Gastrocnemius medialis (tissue), 4 donors: Measurements from ENCODE around the gene VSTM2B.

Source experiments
- POLR2A ChIP-seq, 2 donors: fragments of 450-650 bp; IDR thresholded peaks; one replicate each; pipeline ENCODE4 v1.6.1; 2017; ENCODE audit warnings: antibody characterized with exemption in 2 of 2, mild to moderate bottlenecking in 2 of 2, moderate library complexity in 2 of 2
- TF ChIP-seq, protein P1 (sequence below), 5 experiments: fragments of 450-650 bp in 3 of 5; fragments of 200-600 bp in 2 of 5; sonication (generic) in 2 of 5; IDR thresholded peaks in 4 of 5; conservative IDR thresholded peaks in 1 of 5; 1 replicate in 4 of 5; 2 replicates in 1 of 5; pipeline ENCODE4 v1.5.1; 2016 to 2019; ENCODE audit warnings: antibody characterized with exemption in 5 of 5, mild to moderate bottlenecking in 3 of 5, moderate library complexity in 3 of 5

DNA sequence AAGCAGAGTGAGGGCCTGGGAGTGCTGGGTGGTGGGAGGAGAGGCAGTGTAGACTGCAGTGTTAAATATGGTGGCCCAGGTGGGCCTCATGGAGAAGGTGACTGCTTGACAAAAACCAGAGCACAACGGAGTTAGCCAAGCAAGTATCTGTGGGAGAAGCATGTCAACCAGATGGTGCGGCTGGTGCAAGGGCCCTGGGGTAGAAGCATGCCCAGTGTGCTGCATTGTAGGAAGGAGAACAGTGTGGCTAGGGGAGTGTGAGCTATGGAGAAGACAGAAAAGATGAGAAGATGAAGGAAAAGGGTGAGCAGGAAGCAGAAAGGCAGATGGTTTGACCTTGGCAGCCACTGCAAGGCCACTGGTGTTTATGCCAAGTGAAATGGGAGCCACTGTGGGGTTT, 2.2 kb upstream of the VSTM2B start:
- TF ChIP-seq, protein P1, sequence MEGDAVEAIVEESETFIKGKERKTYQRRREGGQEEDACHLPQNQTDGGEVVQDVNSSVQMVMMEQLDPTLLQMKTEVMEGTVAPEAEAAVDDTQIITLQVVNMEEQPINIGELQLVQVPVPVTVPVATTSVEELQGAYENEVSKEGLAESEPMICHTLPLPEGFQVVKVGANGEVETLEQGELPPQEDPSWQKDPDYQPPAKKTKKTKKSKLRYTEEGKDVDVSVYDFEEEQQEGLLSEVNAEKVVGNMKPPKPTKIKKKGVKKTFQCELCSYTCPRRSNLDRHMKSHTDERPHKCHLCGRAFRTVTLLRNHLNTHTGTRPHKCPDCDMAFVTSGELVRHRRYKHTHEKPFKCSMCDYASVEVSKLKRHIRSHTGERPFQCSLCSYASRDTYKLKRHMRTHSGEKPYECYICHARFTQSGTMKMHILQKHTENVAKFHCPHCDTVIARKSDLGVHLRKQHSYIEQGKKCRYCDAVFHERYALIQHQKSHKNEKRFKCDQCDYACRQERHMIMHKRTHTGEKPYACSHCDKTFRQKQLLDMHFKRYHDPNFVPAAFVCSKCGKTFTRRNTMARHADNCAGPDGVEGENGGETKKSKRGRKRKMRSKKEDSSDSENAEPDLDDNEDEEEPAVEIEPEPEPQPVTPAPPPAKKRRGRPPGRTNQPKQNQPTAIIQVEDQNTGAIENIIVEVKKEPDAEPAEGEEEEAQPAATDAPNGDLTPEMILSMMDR (IDR thresholded peaks at IDR 0.05 in 4 of 5, conservative IDR thresholded peaks at IDR 0.05 in 1 of 5): no peak
- TF ChIP-seq POLR2A (IDR thresholded peaks at IDR 0.05): no peak
